K562 (cell line): ENCODE results near the gene TTLL11. TPM values are rescaled to one million over a fixed set of nuclear protein-coding genes. Genes with fewer than 3 reads are reported as not detected.

ENCODE experiments used
- KLF16 ChIP-seq: IDR thresholded peaks from 2 replicates; pipeline ENCODE4 v1.6.1; 2016; ENCODE audit warnings: antibody characterized with exemption
- PHB2 ChIP-seq: fragments of 450-650 bp; IDR thresholded peaks from 2 replicates; pipeline ENCODE4 v1.6.1; 2017; ENCODE audit warnings: low read depth
- RHOXF2B ChIP-seq: fragments of 250-450 bp; sonication (Bioruptor Pico); conservative IDR thresholded peaks from 2 replicates; pipeline ENCODE4 v1.5.1; 2021
- ZNF140 ChIP-seq: fragments of 250-450 bp; sonication (Bioruptor Pico); IDR thresholded peaks from 2 replicates; pipeline ENCODE4 v1.8.0; 2021; ENCODE audit warnings: moderate library complexity, mild to moderate bottlenecking, inconsistent platforms
- ZNF318 ChIP-seq, 2 experiments: fragments of 450-650 bp; IDR thresholded peaks; 2 replicates each; pipeline ENCODE4 v1.6.1; 2016; ENCODE audit warnings: mild to moderate bottlenecking in 2 of 2, borderline replicate concordance in 1 of 2, low read depth in 1 of 2, moderate library complexity in 1 of 2
- ZNF347 ChIP-seq: fragments of 450-650 bp; formaldehyde crosslinking; IDR thresholded peaks from 2 replicates; pipeline ENCODE4 v1.4.0; 2020; ENCODE audit warnings: low read depth, mild to moderate bottlenecking, moderate library complexity
- polyA plus RNA-seq, 8 experiments: library from polyadenylated mRNA; depleted of rRNA in 4 of 8; stranded (reverse) in 5 of 8; unstranded in 3 of 8; fragments of >200 nt; fragmentation: Nextera tagmentation in 2 of 8; fragmentation: Illumina TruSeq in 1 of 8; extraction: Ambion mirVana in 2 of 8; extraction: Trizol in 1 of 8; gene quantifications; 2 replicates each; pipeline versions ENCODE4 v1.2.1 to v1.2.3, GENCODE V29; 2011 to 2014; ENCODE audit warnings: inconsistent platforms in 1 of 8, missing spikeins in 1 of 8
- total RNA-seq, 7 experiments: library from RNA; depleted of rRNA in 6 of 7; stranded (reverse); fragments of >200 nt in 6 of 7; fragmentation: Illumina TruSeq in 2 of 7; extraction: Trizol in 2 of 7; gene quantifications; 2 replicates each; pipeline versions ENCODE4 v1.2.1 to v1.2.3, GENCODE V29; 2011 to 2021; ENCODE audit warnings: low replicate concordance in 1 of 7

The TTLL11 gene
- total and polyA plus RNA-seq, 9 of the 15 experiments (the other 6 are each of a cell fraction or from before 2014, with no cell fraction given): 0.83 to 4.4 (median 2.7) TPM

GRCh38 chr9:122051351-122052321 lies 41.5 kb downstream of the TTLL11 start (continued):
- TF ChIP-seq ZNF318 (IDR thresholded peaks at IDR 0.05; ENCODE audit: borderline replicate concordance in 1 of 2, low read depth in 1 of 2) (no peak), ZNF347 (CRISPR knock-in tag) (no peak), KLF16 (peak; percentile 84), ZNF140 (CRISPR knock-in tag) (no peak), RHOXF2B (CRISPR knock-in tag) (no peak), PHB2 (peak; percentile 71; the same call in 1 of the 2 replicates)
